ENCODE results near the gene PYGM. TPM values are rescaled to one million over a fixed set of nuclear protein-coding genes. Genes with fewer than 3 reads are reported as not detected.

The PYGM gene
- polyA plus RNA-seq, 1 donor from 2014 or later: 2.0 TPM

DNA sequence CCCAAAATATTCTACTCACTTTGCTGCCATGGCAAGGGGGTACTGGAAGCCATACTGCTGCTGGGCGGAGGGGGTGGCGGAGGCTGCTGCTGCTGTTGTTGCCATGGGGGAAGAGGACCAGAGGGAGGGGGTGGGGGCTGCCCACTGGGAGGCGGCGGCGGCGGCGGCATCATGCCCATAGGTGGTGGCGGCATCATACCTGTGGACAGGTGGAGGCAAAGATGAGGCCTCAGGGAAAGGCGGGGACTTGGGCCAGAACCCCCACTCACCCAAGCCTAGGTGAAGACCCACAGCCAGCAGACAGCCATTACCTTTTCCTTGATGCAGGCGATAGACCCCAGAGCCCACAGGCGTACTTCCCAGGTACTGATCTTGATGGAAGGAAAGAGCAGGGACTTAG, 7.1 kb upstream of the PYGM start:
- peak overlapping the region in 2 of 3 donors; percentile 95 to 99 for H3K27ac Mint-ChIP-seq
- H3K27me3 Mint-ChIP-seq: peaks cover 3% of the 10 kb centered on the region
- peaks cover 46 to 63% (median 54%) of the 10 kb centered on the region in 3 donors for H3K4me1 Mint-ChIP-seq
- no peaks in the 10 kb centered on the region for H3K9me3 Mint-ChIP-seq
- H3K4me3 Mint-ChIP-seq: peak overlapping the region in 2 of 4 donors; percentile 75 to 86
- H3K36me3 Mint-ChIP-seq: peaks cover 17% of the 10 kb centered on the region

DNA sequence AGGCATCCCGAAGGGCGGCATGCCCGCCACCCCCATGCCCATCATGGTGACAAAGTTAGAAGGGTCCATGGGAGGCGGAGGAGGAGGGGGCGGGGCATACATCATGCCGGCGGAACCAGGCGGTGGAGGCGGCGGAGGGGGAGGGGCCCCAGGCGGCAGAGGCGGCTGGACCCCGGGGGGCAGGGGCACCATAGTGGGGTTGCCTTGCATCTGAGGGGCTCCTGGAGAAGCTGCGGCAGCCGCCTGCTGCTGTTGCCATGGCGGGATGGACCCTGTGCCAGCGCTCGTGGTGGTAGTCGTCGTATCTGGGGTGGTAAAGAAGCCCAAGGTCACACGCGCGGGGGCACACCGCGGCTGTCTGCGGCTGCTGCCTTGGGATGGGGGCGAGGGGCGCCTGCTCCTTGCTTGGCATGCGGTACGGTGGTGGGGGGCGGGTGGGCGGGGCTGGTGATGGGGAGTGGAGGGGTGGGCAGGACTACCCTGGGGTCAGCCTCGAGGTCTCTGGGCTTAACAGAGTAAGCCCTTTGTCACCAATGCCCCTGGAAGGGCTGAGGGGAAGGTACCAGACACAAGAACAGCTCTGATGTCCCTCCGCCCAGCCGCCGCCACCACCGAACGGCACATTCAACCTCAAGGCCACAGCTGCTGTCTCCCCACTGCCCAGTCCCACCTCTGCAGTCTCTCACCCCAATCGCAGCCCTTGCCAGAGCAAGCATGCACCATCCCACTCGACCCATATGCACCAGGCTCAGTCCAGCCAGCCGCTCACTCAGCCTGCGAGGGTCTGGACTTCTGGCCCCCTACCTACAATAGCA, 6.3 kb upstream of the PYGM start:
- H3K27me3 Mint-ChIP-seq: peaks cover 3% of the 10 kb centered on the region
- no peaks in the 10 kb centered on the region for H3K9me3 Mint-ChIP-seq
- H3K36me3 Mint-ChIP-seq: peaks cover 17% of the 10 kb centered on the region
- H3K4me3 Mint-ChIP-seq: peak overlapping the region in 3 of 4 donors; percentile 52 to 90 (median 65)
- peaks cover 45 to 59% (median 47%) of the 10 kb centered on the region in 3 donors for H3K4me1 Mint-ChIP-seq
- peak overlapping the region; percentile 89 to 99 (median 96) for H3K27ac Mint-ChIP-seq

DNA sequence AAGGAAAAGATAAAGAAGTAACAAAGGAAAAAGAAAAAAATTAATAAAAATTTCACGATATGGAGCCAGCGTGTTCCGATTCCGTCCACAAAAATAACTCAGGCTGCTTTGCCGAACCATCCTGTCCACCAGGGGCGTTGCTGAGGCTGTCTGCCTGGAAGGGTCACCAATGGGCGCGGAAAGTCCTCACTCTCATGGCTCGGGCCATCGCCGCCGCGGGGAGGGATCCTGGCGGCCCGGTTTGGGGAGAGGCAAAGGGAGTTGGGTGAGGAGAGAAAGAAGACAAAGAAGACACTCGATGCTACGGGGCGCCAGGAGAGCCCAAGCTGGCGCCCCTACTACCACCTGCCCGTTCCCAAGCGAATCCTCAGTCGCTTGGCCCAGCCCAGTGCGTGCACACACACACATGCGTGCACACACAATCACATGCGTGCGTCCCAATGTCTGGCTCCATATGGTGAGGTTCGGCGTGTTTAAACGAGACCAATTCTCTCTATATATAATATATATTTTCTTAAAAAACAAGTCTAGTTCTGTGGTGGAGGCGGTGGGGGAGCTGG, 5.6 kb upstream of the PYGM start:
- Mint-ChIP-seq H3K36me3 (peaks cover 17% of the 10 kb centered on the region), H3K27me3 (peaks cover 3% of the 10 kb centered on the region), H3K9me3 (no peaks in the 10 kb centered on the region), H3K4me1 (peaks cover 45 to 58% (median 50%) of the 10 kb centered on the region in 3 donors), H3K4me3 (peak overlapping the region in 3 of 4 donors; percentile 89 to 93 (median 90)), H3K27ac (peak overlapping the region; percentile 95 to 99 (median 96))

DNA sequence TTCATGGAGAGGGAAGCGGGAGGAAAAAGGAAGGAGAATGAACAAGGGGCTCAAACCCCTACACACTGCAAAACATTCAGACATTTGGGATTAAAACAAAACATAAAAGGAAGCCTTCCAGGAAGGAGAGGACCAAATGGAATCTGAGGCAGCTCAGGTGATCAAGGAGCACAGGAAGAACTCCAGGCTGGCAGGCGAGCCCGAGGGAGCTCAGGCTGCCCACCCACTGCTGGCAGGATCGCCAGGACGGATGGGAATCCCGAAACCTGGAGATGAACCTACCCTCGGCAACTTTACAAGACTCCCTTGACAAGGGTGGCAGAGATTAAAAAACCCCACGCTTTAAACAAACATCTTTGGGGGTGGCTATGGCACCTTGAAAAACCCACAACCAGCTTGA, 5.0 kb upstream of the PYGM start:
- peaks cover 45 to 62% (median 54%) of the 10 kb centered on the region in 3 donors for H3K4me1 Mint-ChIP-seq
- peaks cover 15% of the 10 kb centered on the region for H3K36me3 Mint-ChIP-seq
- peak overlapping the region; percentile 68 to 93 (median 90) for H3K4me3 Mint-ChIP-seq
- no peaks in the 10 kb centered on the region for H3K9me3 Mint-ChIP-seq
- peaks cover 3% of the 10 kb centered on the region for H3K27me3 Mint-ChIP-seq
- H3K27ac Mint-ChIP-seq: peak overlapping the region; percentile 95 to 99 (median 96)

DNA sequence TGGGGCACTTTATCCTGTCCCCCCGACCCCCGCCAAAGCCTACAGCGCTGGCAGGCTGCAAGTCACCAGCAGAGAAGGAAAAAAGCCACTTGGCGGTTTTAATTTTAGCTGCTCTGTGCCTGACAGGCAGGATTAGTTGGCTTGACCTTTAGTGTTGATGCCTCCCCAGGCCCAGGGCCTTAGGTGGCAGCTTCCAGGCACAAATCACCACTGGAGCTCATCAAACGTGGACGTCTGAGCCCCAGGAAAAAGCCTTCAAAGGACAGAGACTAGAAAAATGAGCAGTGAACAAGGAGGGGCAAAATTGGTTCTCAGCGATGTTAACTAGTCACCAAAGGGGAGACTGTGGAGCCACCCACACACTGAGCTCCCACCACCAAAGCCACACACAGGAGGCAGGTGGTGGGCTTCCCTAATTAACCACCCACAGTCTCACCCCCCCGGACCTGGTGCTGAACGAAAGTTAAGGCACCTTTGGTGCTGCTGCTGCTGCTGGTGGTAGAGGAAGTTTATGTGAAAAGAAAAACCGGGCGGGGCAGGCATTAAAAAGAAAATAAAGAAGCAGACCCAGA, 4.4 kb upstream of the PYGM start:
- H3K9me3 Mint-ChIP-seq: no peaks in the 10 kb centered on the region
- peaks cover 45 to 62% (median 49%) of the 10 kb centered on the region in 3 donors for H3K4me1 Mint-ChIP-seq
- peak overlapping the region; percentile 95 to 99 (median 96) for H3K27ac Mint-ChIP-seq
- peaks cover 11% of the 10 kb centered on the region for H3K36me3 Mint-ChIP-seq
- H3K4me3 Mint-ChIP-seq: peak overlapping the region; percentile 68 to 93 (median 90)
- H3K27me3 Mint-ChIP-seq: peaks cover 3% of the 10 kb centered on the region

DNA sequence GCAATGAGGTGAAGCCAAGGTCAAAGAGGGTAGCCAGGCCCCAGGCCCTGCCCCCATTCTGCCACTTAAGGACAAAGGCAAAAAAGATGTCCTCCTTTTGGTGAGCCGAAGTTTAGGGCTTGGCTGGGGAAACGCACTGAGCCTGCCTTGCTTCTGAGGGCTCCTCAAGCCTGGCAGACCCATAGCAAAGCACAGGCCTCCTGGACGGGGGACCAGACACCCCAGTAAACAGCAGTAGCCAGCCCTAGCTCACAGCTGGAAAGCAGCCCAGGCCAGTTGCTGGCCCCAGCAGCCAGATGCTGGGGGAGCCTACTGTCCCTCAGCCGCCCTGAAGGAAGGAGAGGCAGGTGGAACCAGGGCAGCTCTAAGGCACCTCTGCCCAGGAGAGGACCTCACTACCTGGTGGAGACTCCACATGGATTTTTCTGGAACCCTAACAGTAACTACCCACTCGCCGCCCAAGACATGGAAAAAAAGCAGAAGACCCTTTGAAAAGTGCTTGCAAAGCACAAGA, 3.8 kb upstream of the PYGM start:
- peak overlapping the region; percentile 95 to 99 (median 99) for H3K27ac Mint-ChIP-seq
- peaks cover 11% of the 10 kb centered on the region for H3K36me3 Mint-ChIP-seq

DNA sequence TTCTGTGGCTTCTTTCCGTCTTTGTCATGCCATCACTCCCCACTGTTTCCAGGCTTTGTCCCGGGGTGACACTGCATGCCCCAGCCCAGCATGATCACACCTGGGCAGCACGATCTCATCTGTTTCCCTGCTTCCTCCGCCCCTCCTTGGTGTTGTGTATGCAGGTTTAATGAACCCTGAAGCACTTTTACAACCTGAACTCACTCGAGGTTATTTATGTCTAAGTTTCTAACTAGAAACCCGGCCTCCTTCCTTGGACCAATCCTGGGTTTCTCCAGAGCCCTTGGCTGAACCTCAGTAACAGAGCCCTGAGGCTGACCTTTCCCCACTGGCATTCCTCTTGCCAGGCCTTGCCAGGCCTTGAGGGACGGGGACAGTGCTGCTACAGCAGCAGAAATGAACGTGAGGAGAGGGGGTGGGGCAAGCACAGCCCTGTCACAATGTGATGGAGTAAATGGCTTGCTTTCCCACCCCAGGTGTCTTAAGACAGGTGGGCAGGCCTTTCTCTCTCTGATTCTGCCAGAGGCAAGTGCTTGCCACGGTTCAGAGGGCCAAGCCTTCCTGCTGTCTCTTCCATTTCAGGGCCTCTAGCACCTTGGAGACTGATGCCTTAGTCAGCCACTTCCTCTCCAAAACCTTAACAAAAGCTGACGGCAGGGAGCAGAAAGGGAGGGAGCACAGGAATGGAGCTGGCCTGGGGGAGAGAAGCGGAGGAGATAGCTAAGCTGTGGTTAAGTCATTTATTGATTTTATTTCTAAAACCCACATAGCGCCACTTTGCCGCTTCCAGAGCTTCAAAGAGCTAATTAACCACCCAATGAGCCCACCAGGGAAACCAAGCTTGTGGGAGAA, 3.1 kb upstream of the PYGM start:
- Mint-ChIP-seq H3K4me3 (peak overlapping the region; percentile 62 to 91 (median 76)), H3K27ac (peak overlapping the region; percentile 95 to 99 (median 99)), H3K4me1 (peaks cover 44 to 54% (median 44%) of the 10 kb centered on the region in 3 donors), H3K9me3 (no peaks in the 10 kb centered on the region), H3K36me3 (peaks cover 11% of the 10 kb centered on the region), H3K27me3 (peaks cover 3% of the 10 kb centered on the region)

More for the DNA sequence above, 3.8 kb upstream of the PYGM start:
- peaks cover 45 to 60% (median 48%) of the 10 kb centered on the region in 3 donors for H3K4me1 Mint-ChIP-seq
- peaks cover 3% of the 10 kb centered on the region for H3K27me3 Mint-ChIP-seq
- peak overlapping the region; percentile 68 to 93 (median 90) for H3K4me3 Mint-ChIP-seq
- H3K9me3 Mint-ChIP-seq: no peaks in the 10 kb centered on the region

DNA sequence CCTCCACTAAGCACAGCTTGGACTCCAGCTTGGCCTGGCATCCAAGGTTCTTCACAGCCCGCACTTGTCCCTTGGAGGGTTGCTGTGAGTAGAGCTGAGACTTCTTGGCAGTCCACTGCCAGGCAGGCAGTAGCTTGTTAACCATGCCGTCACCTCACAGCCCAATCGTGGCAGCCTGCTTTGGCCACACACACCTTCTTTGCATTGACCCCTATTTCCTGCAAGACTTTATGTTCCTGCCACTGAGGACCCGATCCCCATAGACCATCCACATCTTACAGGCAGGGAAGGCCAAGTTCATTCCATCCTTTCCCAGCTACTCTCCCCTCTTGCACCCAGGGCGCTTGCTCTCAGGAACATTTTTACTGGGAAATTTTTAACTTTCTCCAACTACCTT, 2.5 kb upstream of the PYGM start:
- H3K9me3 Mint-ChIP-seq: no peaks in the 10 kb centered on the region
- peaks cover 3% of the 10 kb centered on the region for H3K27me3 Mint-ChIP-seq
- H3K27ac Mint-ChIP-seq: peak overlapping the region; percentile 95 to 99 (median 99)
- H3K36me3 Mint-ChIP-seq: peaks cover 8% of the 10 kb centered on the region
- peaks cover 39 to 51% (median 40%) of the 10 kb centered on the region in 3 donors for H3K4me1 Mint-ChIP-seq
- peak overlapping the region; percentile 55 to 91 (median 75) for H3K4me3 Mint-ChIP-seq

DNA sequence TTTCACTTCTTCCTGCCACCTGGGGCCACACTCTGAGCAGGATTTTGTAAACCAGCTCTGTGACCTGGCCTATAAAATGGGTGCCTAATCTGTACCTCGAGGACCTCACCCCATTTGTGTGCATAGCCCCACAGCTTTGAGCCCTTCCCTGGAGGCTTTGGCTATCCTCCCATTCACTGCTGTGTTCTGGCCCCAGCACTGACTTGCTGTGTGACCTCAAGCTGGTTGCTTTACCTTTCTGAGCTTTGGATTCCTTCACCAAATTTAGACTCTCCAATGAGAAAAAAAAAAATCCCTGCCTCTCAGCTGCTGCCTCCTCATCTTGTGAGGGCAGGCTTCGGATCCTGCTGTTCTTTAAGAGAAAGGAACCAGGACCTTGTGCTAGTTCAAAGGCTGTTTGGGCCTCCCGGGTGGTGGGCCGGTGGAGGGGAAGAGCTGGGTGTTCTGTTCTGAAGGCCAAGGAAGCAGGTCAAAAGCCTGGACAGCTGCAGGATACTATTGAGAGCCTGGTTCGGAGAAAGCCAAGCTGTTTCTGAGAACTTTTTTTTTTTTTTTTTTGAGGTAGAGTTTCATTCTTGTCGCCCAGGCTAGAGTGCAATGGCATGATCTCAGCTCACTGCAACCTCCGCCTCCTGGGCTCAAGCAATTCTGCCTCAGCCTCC, 1.1 kb upstream of the PYGM start:
- Mint-ChIP-seq H3K9me3 (no peaks in the 10 kb centered on the region), H3K27me3 (peaks cover 3% of the 10 kb centered on the region), H3K27ac (peak overlapping the region; percentile 95 to 99 (median 98)), H3K36me3 (peaks cover 8% of the 10 kb centered on the region), H3K4me3 (peak overlapping the region; percentile 41 to 91 (median 60)), H3K4me1 (peaks cover 39 to 52% (median 40%) of the 10 kb centered on the region in 3 donors)

DNA sequence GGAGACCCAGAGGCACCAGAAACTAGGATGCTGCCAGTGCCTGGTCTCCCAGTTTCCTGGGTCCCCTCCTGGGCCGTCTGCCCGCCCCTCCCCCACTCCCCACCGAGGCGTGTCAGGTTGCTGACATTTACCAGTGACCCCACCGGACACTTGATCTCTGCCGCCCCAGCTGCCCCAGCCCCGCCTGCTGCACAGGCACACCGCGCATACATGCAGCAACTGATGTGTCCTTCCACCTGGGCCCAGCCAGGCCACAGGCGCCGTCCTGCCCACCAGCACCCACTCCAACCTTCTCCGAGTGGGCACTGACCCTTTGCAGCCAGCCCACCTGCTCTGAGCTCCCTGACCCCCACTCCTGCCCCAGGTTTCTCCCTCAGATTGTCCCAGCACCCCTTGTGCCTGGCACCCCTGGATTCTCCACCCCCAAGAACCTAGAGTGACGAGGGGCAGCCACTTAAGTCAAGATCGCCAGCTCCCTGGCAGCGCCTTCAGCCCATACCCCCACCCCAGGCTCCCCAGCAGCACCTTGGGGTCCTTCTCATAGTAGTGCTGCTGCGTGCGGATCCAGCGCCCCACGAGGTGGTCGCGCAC, 548 bp downstream of the PYGM start:
- Mint-ChIP-seq H3K27ac (peak overlapping the region; percentile 16 to 99 (median 71)), H3K4me3 (peak overlapping the region in 1 of 4 donors; percentile 57), H3K36me3 (peaks cover 4% of the 10 kb centered on the region), H3K9me3 (no peaks in the 10 kb centered on the region), H3K4me1 (peaks cover 25 to 41% (median 25%) of the 10 kb centered on the region in 3 donors), H3K27me3 (peaks cover 3% of the 10 kb centered on the region)

DNA sequence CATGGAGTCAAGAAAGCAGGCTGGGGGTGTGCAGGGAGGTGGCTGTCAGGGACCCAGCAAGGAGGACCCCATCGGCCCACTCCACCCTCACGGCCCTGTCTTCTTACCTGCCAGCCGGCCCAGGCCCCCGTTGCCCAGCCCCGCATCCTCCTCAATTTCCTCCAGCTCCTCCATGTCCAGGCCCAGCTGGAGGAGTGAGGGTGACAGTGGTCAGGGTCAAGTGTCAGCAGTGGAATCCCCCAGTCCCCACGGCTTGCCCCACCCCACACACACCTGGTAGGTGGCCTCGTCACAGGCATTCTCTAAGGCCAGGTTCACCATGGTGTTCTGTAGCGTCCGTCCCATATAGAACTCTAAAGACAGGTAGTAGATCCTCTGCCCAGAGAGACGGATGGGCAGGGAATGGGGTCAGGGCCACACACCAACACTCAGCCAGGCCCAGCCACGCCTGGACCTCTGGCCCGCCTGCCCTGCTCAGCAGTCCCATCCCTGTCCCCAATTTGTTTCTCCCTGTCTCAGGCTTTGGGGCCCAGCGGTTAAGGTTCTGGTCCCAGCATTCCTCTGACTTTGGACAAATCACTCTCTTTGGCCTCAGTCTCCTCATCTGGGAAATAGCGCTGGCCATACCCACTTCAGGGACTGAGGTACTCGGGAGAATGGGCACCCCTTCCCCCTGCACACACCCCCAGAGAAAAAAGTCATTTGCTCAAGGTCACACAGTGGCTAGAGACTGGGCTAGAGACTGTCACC, 1.3 kb downstream of the PYGM start:
- Mint-ChIP-seq H3K4me1 (peaks cover 20 to 35% (median 21%) of the 10 kb centered on the region in 3 donors), H3K9me3 (no peaks in the 10 kb centered on the region), H3K27me3 (peaks cover 3% of the 10 kb centered on the region), H3K36me3 (peaks cover 5% of the 10 kb centered on the region), H3K27ac (peak overlapping the region; percentile 23 to 99 (median 71)), H3K4me3 (peak overlapping the region in 1 of 4 donors; percentile 17)

DNA sequence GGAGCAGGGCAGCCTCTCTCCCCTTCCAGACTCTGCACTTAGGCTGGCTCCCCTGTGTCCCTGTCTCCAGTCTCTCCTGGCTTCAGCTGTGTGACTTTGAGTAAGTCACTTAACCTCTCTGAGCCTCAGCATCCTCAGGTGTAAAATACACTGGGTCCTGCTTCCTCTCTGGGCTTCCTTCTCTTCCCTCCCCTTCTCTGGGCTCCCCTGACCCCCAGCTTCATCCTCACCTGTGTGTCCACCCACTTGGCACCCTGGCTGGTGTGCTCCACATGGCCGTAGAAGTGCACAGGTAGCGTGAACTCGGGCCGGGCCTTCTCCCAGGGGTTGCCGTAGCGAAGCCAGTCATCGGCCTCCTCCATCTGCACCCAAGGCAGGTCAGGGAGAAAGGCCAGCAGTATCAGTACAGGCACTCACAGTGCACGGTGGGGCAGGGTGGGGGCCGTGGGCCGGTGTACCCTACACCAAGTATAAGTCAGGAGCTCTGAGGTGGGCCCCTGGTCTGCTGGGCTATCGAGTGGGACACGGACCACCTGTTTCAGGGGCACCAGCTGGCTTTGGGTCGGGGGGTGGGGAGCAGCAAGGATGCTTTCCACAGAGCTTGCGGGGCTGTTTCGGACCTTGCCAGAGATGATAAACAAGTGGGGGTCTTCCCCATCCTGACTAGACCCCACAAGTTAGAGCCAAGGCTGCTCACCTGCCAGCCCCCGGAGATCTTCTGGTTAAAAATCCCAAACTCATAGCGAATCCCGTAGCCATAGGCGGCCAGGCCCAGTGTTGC, 2.0 kb downstream of the PYGM start:
- peaks cover 3% of the 10 kb centered on the region for H3K27me3 Mint-ChIP-seq
- H3K27ac Mint-ChIP-seq: peak overlapping the region in 2 of 3 donors; percentile 63 to 72
- peaks cover 2% of the 10 kb centered on the region for H3K36me3 Mint-ChIP-seq
- H3K9me3 Mint-ChIP-seq: no peaks in the 10 kb centered on the region
- peaks cover 14 to 30% (median 17%) of the 10 kb centered on the region in 3 donors for H3K4me1 Mint-ChIP-seq
- H3K4me3 Mint-ChIP-seq: peak overlapping the region in 2 of 4 donors; percentile 55 to 60
